Sigmoid colon (tissue), 7 donors: ENCODE measurements around the gene AP3B1. TPM values are rescaled to one million over a fixed set of nuclear protein-coding genes. Genes with fewer than 3 reads are reported as not detected.

ENCODE experiments used
- DNase-seq: peaks from one replicate; pipeline ENCODE4 v3.0.0-alpha.2; 2019
- H3K27ac ChIP-seq, 4 donors: fragments of 200-600 bp; sonication (generic); one replicate each; pipeline ENCODE4 v1.5.1; 2016 to 2019; ENCODE audit warnings: mild to moderate bottlenecking in 1 of 4
- H3K27me3 ChIP-seq, 3 donors: fragments of 200-600 bp; sonication (generic); one replicate each; pipeline ENCODE4 v1.5.1; 2019; ENCODE audit warnings: mild to moderate bottlenecking in 1 of 3
- H3K36me3 ChIP-seq, 4 donors: fragments of 200-600 bp; sonication (generic); one replicate each; pipeline ENCODE4 v1.5.1; 2016 to 2019
- H3K4me1 ChIP-seq, 4 donors: fragments of 200-600 bp; sonication (generic); one replicate each; pipeline ENCODE4 v1.5.1; 2017 to 2019
- H3K4me3 ChIP-seq, 4 donors: fragments of 200-600 bp; sonication (generic); one replicate each; pipeline ENCODE4 v1.5.1; 2017 to 2019; ENCODE audit warnings: mild to moderate bottlenecking in 2 of 4, moderate library complexity in 1 of 4
- H3K9me3 ChIP-seq, 4 donors: fragments of 200-600 bp in 3 of 4; sonication (generic) in 3 of 4; one replicate each; pipeline versions ENCODE4 v1.5.1 to v1.6.1; 2013 to 2019
- CTCF ChIP-seq, 4 experiments: fragments of 450-650 bp in 3 of 4; fragments of 200-600 bp in 1 of 4; IDR thresholded peaks; one replicate each; pipeline ENCODE4 v1.5.1; 2016 to 2019; ENCODE audit warnings: antibody characterized with exemption in 4 of 4, mild to moderate bottlenecking in 3 of 4, moderate library complexity in 2 of 4
- EP300 ChIP-seq, 4 donors: sonication (generic); formaldehyde crosslinking; IDR thresholded peaks; one replicate each; pipeline ENCODE4 v1.6.1; 2017; ENCODE audit warnings: antibody characterized with exemption in 4 of 4
- POLR2A ChIP-seq, 2 donors: fragments of 450-650 bp; IDR thresholded peaks; one replicate each; pipeline ENCODE4 v1.6.1; 2016; ENCODE audit warnings: antibody characterized with exemption in 2 of 2, mild to moderate bottlenecking in 2 of 2, moderate library complexity in 2 of 2
- POLR2AphosphoS5 ChIP-seq, 4 donors: sonication (generic); formaldehyde crosslinking; IDR thresholded peaks; one replicate each; pipeline ENCODE4 v1.6.1; 2017; ENCODE audit warnings: antibody characterized with exemption in 4 of 4
- WGBS, 2 donors: extraction: QIAGEN DNeasy Blood & Tissue Kit; methylation state at CpG; one replicate each; pipeline ENCODE4 v1.1.7; 2013; 5-methylcytosine and 5-hydroxymethylcytosine counted together
- intact Hi-C: fragments of 100-400 bp; cut with DNase I; formaldehyde crosslinking; loops from one replicate; pipeline ENCODE4 v1.15.1; 2023
- polyA plus RNA-seq, 3 donors: library from polyadenylated mRNA; stranded (reverse); fragments of 200-250 nt; gene quantifications; one replicate each; pipeline ENCODE4 v1.2.3, GENCODE V29; 2013
- total RNA-seq, 4 donors: library from RNA; depleted of rRNA; stranded (reverse); fragments of >200 nt; gene quantifications; one replicate each; pipeline ENCODE4 v1.1.0, GENCODE V29; 2016
- donor health status: healthy with polysubstance abuse.
- donor health status: Bipolar disorder and iron deficiency.
- donor health status: healthy.

Gene AP3B1
- total and polyA plus RNA-seq, 7 donors, result 26.8 to 48.2 (median 35.1) TPM

- no peak for DNase-seq
- peaks cover 0 to 10% (median 4%) of the 10 kb centered on the region in 4 donors for H3K4me1 ChIP-seq
- H3K27me3 ChIP-seq, result peaks cover 18 to 37% (median 23%) of the 10 kb centered on the region in 3 donors
- no peak for TF ChIP-seq CTCF (IDR thresholded peaks at IDR 0.05)
- TF ChIP-seq EP300 (IDR thresholded peaks at IDR 0.05), result no peak
- TF ChIP-seq POLR2AphosphoS5 (IDR thresholded peaks at IDR 0.05), result no peak
- TF ChIP-seq POLR2A (IDR thresholded peaks at IDR 0.05), result no peak
- WGBS, 2 donors, result 18 to 57% methylated on average over 20 of the region's 20 CpGs
- H3K36me3 ChIP-seq, result no peaks in the 10 kb centered on the region
- H3K4me3 ChIP-seq, result no peak overlapping the region
- no peaks in the 10 kb centered on the region for H3K9me3 ChIP-seq
- intact Hi-C loops, result no loop called here
- no peak overlapping the region for H3K27ac ChIP-seq
Observed at GRCh38 chr5:77957516-77957915, 337.0 kb downstream of the AP3B1 start.

GRCh38 chr5:77957081-77957480 is 337.4 kb downstream of the AP3B1 start:
- H3K27ac ChIP-seq, result no peak overlapping the region
- TF ChIP-seq POLR2A (IDR thresholded peaks at IDR 0.05) (no peak), CTCF (IDR thresholded peaks at IDR 0.05) (no peak), POLR2AphosphoS5 (IDR thresholded peaks at IDR 0.05) (no peak), EP300 (IDR thresholded peaks at IDR 0.05) (no peak)
- H3K36me3 ChIP-seq, result no peaks in the 10 kb centered on the region
- H3K9me3 ChIP-seq, result no peaks in the 10 kb centered on the region
- peaks cover 0 to 10% (median 4%) of the 10 kb centered on the region in 4 donors for H3K4me1 ChIP-seq
- WGBS, 2 donors, result 64 to 81% methylated on average over 13 of the region's 13 CpGs
- intact Hi-C loops, result no loop called here
- DNase-seq, result no peak
- no peak overlapping the region for H3K4me3 ChIP-seq
- H3K27me3 ChIP-seq, result peaks cover 18 to 37% (median 23%) of the 10 kb centered on the region in 3 donors

- Histone ChIP-seq H3K4me3 (no peak overlapping the region), H3K36me3 (no peaks in the 10 kb centered on the region), H3K9me3 (no peaks in the 10 kb centered on the region), H3K27me3 (peaks cover 18 to 37% (median 23%) of the 10 kb centered on the region in 3 donors), H3K27ac (no peak overlapping the region), H3K4me1 (peaks cover 0 to 10% (median 4%) of the 10 kb centered on the region in 4 donors)
- intact Hi-C loops, result no loop called here
- TF ChIP-seq EP300 (IDR thresholded peaks at IDR 0.05), result no peak
- no peak for TF ChIP-seq POLR2AphosphoS5 (IDR thresholded peaks at IDR 0.05)
- no peak for TF ChIP-seq CTCF (IDR thresholded peaks at IDR 0.05)
- TF ChIP-seq POLR2A (IDR thresholded peaks at IDR 0.05), result no peak
- WGBS, 2 donors, result 0 to 36% methylated on average over 1 of the region's 1 CpG
- DNase-seq, result no peak
Observed at GRCh38 chr5:77955577-77955976, 338.9 kb downstream of the AP3B1 start.

- H3K27me3 ChIP-seq, result peaks cover 11 to 15% (median 11%) of the 10 kb centered on the region in 3 donors
- no peak overlapping the region for H3K27ac ChIP-seq
- 47 to 88% methylated on average over 2 of the region's 2 CpGs for WGBS, 2 donors
- peaks cover 0 to 10% (median 4%) of the 10 kb centered on the region in 4 donors for H3K4me1 ChIP-seq
- H3K4me3 ChIP-seq, result no peak overlapping the region
- H3K36me3 ChIP-seq, result no peaks in the 10 kb centered on the region
- no peak for TF ChIP-seq EP300 (IDR thresholded peaks at IDR 0.05)
- no peak for TF ChIP-seq POLR2AphosphoS5 (IDR thresholded peaks at IDR 0.05)
- no peak for TF ChIP-seq POLR2A (IDR thresholded peaks at IDR 0.05)
- no peak for TF ChIP-seq CTCF (IDR thresholded peaks at IDR 0.05)
- no peaks in the 10 kb centered on the region for H3K9me3 ChIP-seq
- no peak for DNase-seq
- intact Hi-C loops, result no loop called here
Observed at GRCh38 chr5:77953374-77953773, 341.1 kb downstream of the AP3B1 start.

- H3K27me3 ChIP-seq, result peaks cover 4 to 8% (median 6%) of the 10 kb centered on the region in 3 donors
- H3K27ac ChIP-seq, result no peak overlapping the region
- 60 to 81% methylated on average over 3 of the region's 3 CpGs for WGBS, 2 donors
- DNase-seq, result no peak
- no peak overlapping the region for H3K4me3 ChIP-seq
- H3K9me3 ChIP-seq, result no peaks in the 10 kb centered on the region
- no peak for TF ChIP-seq POLR2A (IDR thresholded peaks at IDR 0.05)
- TF ChIP-seq CTCF (IDR thresholded peaks at IDR 0.05), result no peak
- peaks cover 0 to 4% (median 2%) of the 10 kb centered on the region in 4 donors for H3K4me1 ChIP-seq
- H3K36me3 ChIP-seq, result no peaks in the 10 kb centered on the region
- intact Hi-C loops, result no loop called here
Observed at GRCh38 chr5:77952636-77953212, 341.8 kb downstream of the AP3B1 start.
